ENCODE results near the gene NCBP2L.

Gene NCBP2L

GRCh38 chrX:107776649-107777535, 641 bp upstream of the NCBP2L start:
- WGBS, 2 donors (ENCODE audit: extremely low coverage in 2 of 2, insufficient read length in 2 of 2, insufficient replicate concordance in 1 of 2) = 92% methylated on average over 1 of the region's 20 CpGs; no CpG with 5 or more reads in 1 of the 2 donors
- Histone ChIP-seq H2BK15ac (ENCODE audit: low read length) (no peak overlapping the region), H4K8ac (ENCODE audit: low read depth, low read length) (no peak overlapping the region), H2BK120ac (ENCODE audit: low read depth, low read length) (no peak overlapping the region), H3K4ac (ENCODE audit: low read length) (no peak overlapping the region), H3K9me3 (replicated peaks in 1 of 2; ENCODE audit: control insufficient read depth in 2 of 2, insufficient read depth in 1 of 2, low read depth in 1 of 2, low read length in 2 of 2) (no peaks in the 10 kb centered on the region), H2BK5ac (ENCODE audit: low read length) (no peak overlapping the region), H3K4me3 (ENCODE audit: low read length in 2 of 2) (no peak overlapping the region), H3K18ac (ENCODE audit: low read length) (no peak overlapping the region), H4K91ac (ENCODE audit: low read depth, low read length, poor library complexity) (no peak overlapping the region), H3K14ac (ENCODE audit: low read length) (no peak overlapping the region), H3K4me2 (ENCODE audit: insufficient read depth, low read length, poor library complexity, severe bottlenecking) (peak overlapping the region; percentile 71), H3K27me3 (ENCODE audit: control insufficient read depth in 3 of 3, insufficient read depth in 3 of 3, low read depth in 1 of 3, low read length in 3 of 3) (peaks cover 2 to 49% (median 29%) of the 10 kb centered on the region in 3 experiments), H2AFZ (ENCODE audit: low read length) (peak overlapping the region; percentile 89), H3K9ac (ENCODE audit: low read depth, low read length, poor library complexity) (no peak overlapping the region), H3K4me1 (ENCODE audit: control insufficient read depth in 2 of 2, insufficient read depth in 1 of 2, low read depth in 1 of 2, low read length in 2 of 2) (peaks cover 3 to 7% of the 10 kb centered on the region in 2 donors), H3K23ac (ENCODE audit: low read depth, low read length, poor library complexity) (no peak overlapping the region), H2AK5ac (ENCODE audit: low read depth, low read length) (no peak overlapping the region), H3K79me1 (ENCODE audit: low read depth, low read length) (no peaks in the 10 kb centered on the region), H2BK12ac (ENCODE audit: low read length) (no peak overlapping the region), H3K36me3 (replicated peaks in 1 of 2; ENCODE audit: control insufficient read depth in 2 of 2, insufficient read depth in 2 of 2, low read length in 2 of 2) (no peaks in the 10 kb centered on the region), H3K27ac (replicated peaks; ENCODE audit: low read length) (no peak overlapping the region)
- DNase-seq (ENCODE audit: low spot score) = peak; percentile 70

DNA sequence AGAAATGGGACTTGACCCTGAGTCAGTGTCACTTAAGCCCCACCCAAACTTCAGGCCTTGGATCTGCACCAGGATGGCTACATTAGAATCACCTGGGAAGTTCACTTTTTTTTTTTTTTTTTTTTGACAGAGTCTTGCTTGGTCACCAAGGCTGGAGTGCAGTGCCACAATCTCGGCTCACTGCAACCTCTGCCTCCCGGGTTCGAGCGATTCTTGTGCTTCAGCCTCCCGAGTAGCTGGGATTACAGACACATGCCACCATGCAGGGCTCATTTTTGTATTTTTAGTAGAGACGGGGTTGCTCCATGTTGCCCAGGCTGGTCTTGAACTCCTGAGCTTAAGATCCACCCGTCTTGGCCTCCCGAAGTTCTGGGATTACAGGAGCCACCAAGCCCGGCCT, 3.0 kb downstream of the NCBP2L start:
- Histone ChIP-seq H3K9me3 (replicated peaks in 1 of 2; ENCODE audit: control insufficient read depth in 2 of 2, insufficient read depth in 1 of 2, low read depth in 1 of 2, low read length in 2 of 2) (no peaks in the 10 kb centered on the region), H3K4me1 (ENCODE audit: control insufficient read depth in 2 of 2, insufficient read depth in 1 of 2, low read depth in 1 of 2, low read length in 2 of 2) (peaks cover 2 to 3% of the 10 kb centered on the region in 2 donors), H2AFZ (ENCODE audit: low read length) (no peak overlapping the region), H2BK15ac (ENCODE audit: low read length) (no peak overlapping the region), H2BK5ac (ENCODE audit: low read length) (no peak overlapping the region), H2BK120ac (ENCODE audit: low read depth, low read length) (no peak overlapping the region), H2AK5ac (ENCODE audit: low read depth, low read length) (no peak overlapping the region), H3K27me3 (ENCODE audit: control insufficient read depth in 3 of 3, insufficient read depth in 3 of 3, low read depth in 1 of 3, low read length in 3 of 3) (peaks cover 0 to 14% (median 9%) of the 10 kb centered on the region in 3 experiments), H3K36me3 (replicated peaks in 1 of 2; ENCODE audit: control insufficient read depth in 2 of 2, insufficient read depth in 2 of 2, low read length in 2 of 2) (no peaks in the 10 kb centered on the region), H3K4me2 (ENCODE audit: insufficient read depth, low read length, poor library complexity, severe bottlenecking) (no peak overlapping the region), H3K23ac (ENCODE audit: low read depth, low read length, poor library complexity) (no peak overlapping the region), H3K79me1 (ENCODE audit: low read depth, low read length) (no peaks in the 10 kb centered on the region), H3K4ac (ENCODE audit: low read length) (no peak overlapping the region), H3K18ac (ENCODE audit: low read length) (no peak overlapping the region), H2BK12ac (ENCODE audit: low read length) (no peak overlapping the region), H3K14ac (ENCODE audit: low read length) (no peak overlapping the region), H3K27ac (replicated peaks; ENCODE audit: low read length) (no peak overlapping the region), H4K8ac (ENCODE audit: low read depth, low read length) (no peak overlapping the region), H3K9ac (ENCODE audit: low read depth, low read length, poor library complexity) (no peak overlapping the region), H3K4me3 (ENCODE audit: low read length in 2 of 2) (no peak overlapping the region), H4K91ac (ENCODE audit: low read depth, low read length, poor library complexity) (no peak overlapping the region)
- WGBS, 2 donors (ENCODE audit: extremely low coverage in 2 of 2, insufficient read length in 2 of 2, insufficient replicate concordance in 1 of 2) = no CpG with 5 or more reads among the region's 9 CpGs
- DNase-seq (ENCODE audit: low spot score) = no peak

DNA sequence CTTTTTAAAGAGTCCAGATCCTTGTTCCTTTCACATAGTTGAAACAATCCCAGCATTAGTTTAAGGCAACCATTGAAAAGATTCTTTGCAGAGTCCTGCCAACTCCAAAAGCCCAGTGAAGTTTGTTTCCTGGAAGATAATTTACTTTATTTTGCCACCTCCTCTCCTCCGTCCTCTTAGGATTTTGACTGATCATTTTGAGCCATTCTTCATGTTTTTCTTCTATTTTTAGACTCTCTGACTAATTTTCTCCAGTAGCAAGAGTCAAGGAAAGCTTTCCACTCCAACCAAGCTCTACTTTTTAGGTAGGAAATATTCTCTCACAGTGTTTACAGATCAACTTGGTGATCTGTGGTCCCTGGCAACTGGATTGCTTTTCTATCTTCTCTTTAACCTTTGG, 10.3 kb downstream of the NCBP2L start:
- DNase-seq (ENCODE audit: low spot score) = no peak
- Histone ChIP-seq H4K8ac (ENCODE audit: low read depth, low read length) (no peak overlapping the region), H2BK15ac (ENCODE audit: low read length) (no peak overlapping the region), H3K18ac (ENCODE audit: low read length) (no peak overlapping the region), H2AFZ (ENCODE audit: low read length) (no peak overlapping the region), H3K4me1 (ENCODE audit: control insufficient read depth in 2 of 2, insufficient read depth in 1 of 2, low read depth in 1 of 2, low read length in 2 of 2) (no peaks in the 10 kb centered on the region), H4K91ac (ENCODE audit: low read depth, low read length, poor library complexity) (no peak overlapping the region), H3K4me2 (ENCODE audit: insufficient read depth, low read length, poor library complexity, severe bottlenecking) (no peak overlapping the region), H2BK12ac (ENCODE audit: low read length) (no peak overlapping the region), H2AK5ac (ENCODE audit: low read depth, low read length) (no peak overlapping the region), H3K9me3 (replicated peaks in 1 of 2; ENCODE audit: control insufficient read depth in 2 of 2, insufficient read depth in 1 of 2, low read depth in 1 of 2, low read length in 2 of 2) (no peaks in the 10 kb centered on the region), H3K27ac (replicated peaks; ENCODE audit: low read length) (no peak overlapping the region), H3K4ac (ENCODE audit: low read length) (no peak overlapping the region), H3K4me3 (ENCODE audit: low read length in 2 of 2) (no peak overlapping the region), H2BK5ac (ENCODE audit: low read length) (no peak overlapping the region), H3K14ac (ENCODE audit: low read length) (no peak overlapping the region), H3K27me3 (ENCODE audit: control insufficient read depth in 3 of 3, insufficient read depth in 3 of 3, low read depth in 1 of 3, low read length in 3 of 3) (peaks cover 0 to 18% (median 0%) of the 10 kb centered on the region in 3 experiments), H3K23ac (ENCODE audit: low read depth, low read length, poor library complexity) (no peak overlapping the region), H3K36me3 (replicated peaks in 1 of 2; ENCODE audit: control insufficient read depth in 2 of 2, insufficient read depth in 2 of 2, low read length in 2 of 2) (no peaks in the 10 kb centered on the region), H3K9ac (ENCODE audit: low read depth, low read length, poor library complexity) (no peak overlapping the region), H2BK120ac (ENCODE audit: low read depth, low read length) (no peak overlapping the region), H3K79me1 (ENCODE audit: low read depth, low read length) (no peaks in the 10 kb centered on the region)
- no CpG with 5 or more reads among the region's 1 CpG for WGBS, 2 donors (ENCODE audit: extremely low coverage in 2 of 2, insufficient read length in 2 of 2, insufficient replicate concordance in 1 of 2)

- H2BK5ac ChIP-seq (ENCODE audit: low read length) = no peak overlapping the region
- H3K14ac ChIP-seq (ENCODE audit: low read length) = no peak overlapping the region
- H3K4me2 ChIP-seq (ENCODE audit: insufficient read depth, low read length, poor library complexity, severe bottlenecking) = no peak overlapping the region
- H3K4me3 ChIP-seq (ENCODE audit: low read length in 2 of 2) = no peak overlapping the region
- H3K18ac ChIP-seq (ENCODE audit: low read length) = no peak overlapping the region
- no peak overlapping the region for H4K91ac ChIP-seq (ENCODE audit: low read depth, low read length, poor library complexity)
- H3K4me1 ChIP-seq (ENCODE audit: control insufficient read depth in 2 of 2, insufficient read depth in 1 of 2, low read depth in 1 of 2, low read length in 2 of 2) = no peaks in the 10 kb centered on the region
- no peak overlapping the region for H2BK12ac ChIP-seq (ENCODE audit: low read length)
- no peaks in the 10 kb centered on the region for H3K79me1 ChIP-seq (ENCODE audit: low read depth, low read length)
- H2AK5ac ChIP-seq (ENCODE audit: low read depth, low read length) = no peak overlapping the region
- H2BK120ac ChIP-seq (ENCODE audit: low read depth, low read length) = no peak overlapping the region
- no peak overlapping the region for H4K8ac ChIP-seq (ENCODE audit: low read depth, low read length)
- H3K27ac ChIP-seq (replicated peaks; ENCODE audit: low read length) = no peak overlapping the region
- peaks cover 0 to 4% of the 10 kb centered on the region in 2 donors for H3K9me3 ChIP-seq (replicated peaks in 1 of 2; ENCODE audit: control insufficient read depth in 2 of 2, insufficient read depth in 1 of 2, low read depth in 1 of 2, low read length in 2 of 2)
- no peak overlapping the region for H2AFZ ChIP-seq (ENCODE audit: low read length)
- H3K4ac ChIP-seq (ENCODE audit: low read length) = no peak overlapping the region
- no peak for DNase-seq (ENCODE audit: low spot score)
- H3K9ac ChIP-seq (ENCODE audit: low read depth, low read length, poor library complexity) = no peak overlapping the region
- H2BK15ac ChIP-seq (ENCODE audit: low read length) = no peak overlapping the region
- H3K36me3 ChIP-seq (replicated peaks in 1 of 2; ENCODE audit: control insufficient read depth in 2 of 2, insufficient read depth in 2 of 2, low read length in 2 of 2) = no peaks in the 10 kb centered on the region
- no peaks in the 10 kb centered on the region for H3K27me3 ChIP-seq (ENCODE audit: control insufficient read depth in 3 of 3, insufficient read depth in 3 of 3, low read depth in 1 of 3, low read length in 3 of 3)
- WGBS, 2 donors (ENCODE audit: extremely low coverage in 2 of 2, insufficient read length in 2 of 2, insufficient replicate concordance in 1 of 2) = no CpG with 5 or more reads among the region's 1 CpG
- no peak overlapping the region for H3K23ac ChIP-seq (ENCODE audit: low read depth, low read length, poor library complexity)
Observed at GRCh38 chrX:107804427-107804826, 26.9 kb downstream of the NCBP2L start.
